NCI-H526 (cell line): Measurements from ENCODE around the gene GMCL2.

Experiments used
- DNase-seq, 2 experiments: peaks; one replicate each; lab custom pipeline; 2025; lab: John Stamatoyannopoulos, UW

Gene GMCL2

DNA sequence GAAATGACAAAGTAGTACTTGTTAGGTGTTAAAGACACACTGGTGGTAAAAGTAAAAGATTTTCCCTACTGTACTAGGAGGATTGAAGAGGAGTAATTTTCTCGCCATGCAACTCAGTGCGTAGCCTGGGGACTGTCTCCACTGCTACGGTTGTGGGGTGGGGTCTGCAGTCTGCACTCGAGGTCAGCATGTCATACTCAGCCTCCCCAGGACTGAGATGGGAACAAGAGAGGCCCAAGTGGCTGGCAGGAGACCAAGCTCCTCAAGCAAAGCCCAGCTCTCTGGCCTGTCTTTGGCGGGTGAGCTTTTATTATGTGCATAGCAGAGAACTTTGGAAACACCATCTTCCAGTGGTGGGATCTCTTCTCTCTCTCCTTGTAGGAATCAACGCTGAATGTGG, 43.9 kb downstream of the GMCL2 start:
- DNase-seq = no peak

DNA sequence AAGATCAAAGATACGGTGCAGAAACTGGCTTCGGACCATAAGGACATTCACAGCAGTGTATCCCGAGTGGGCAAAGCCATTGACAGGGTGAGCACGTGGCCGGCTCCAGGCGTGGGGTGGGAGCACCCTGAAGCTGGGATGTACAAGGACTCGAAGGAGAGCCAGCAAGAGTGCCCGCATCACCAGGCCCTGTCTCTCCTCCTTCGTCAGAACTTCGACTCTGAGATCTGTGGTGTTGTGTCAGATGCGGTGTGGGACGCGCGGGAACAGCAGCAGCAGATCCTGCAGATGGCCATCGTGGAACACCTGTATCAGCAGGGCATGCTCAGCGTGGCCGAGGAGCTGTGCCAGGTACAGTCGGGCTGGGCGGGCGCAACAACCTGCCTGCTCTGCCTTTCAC, 44.5 kb downstream of the GMCL2 start:
- no peak for DNase-seq

DNA sequence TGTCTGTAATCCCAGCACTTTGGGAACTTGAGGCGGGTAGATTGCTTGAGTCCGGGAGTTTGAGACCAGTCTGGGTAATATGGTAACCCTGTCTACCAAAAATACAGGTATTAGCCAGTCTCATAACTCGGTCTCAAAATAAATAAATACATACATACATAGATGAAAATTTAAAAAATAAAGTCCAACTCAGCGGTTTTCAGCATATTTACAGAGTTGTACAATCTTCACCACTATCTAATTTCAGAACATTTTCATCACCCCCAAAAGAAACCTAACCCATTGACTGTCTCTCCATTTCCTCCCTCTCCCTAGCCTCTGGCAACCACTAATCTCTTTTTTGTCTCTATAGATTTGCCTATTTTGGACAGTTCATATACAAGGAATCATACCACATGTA, 45.6 kb downstream of the GMCL2 start:
- no peak for DNase-seq

DNA sequence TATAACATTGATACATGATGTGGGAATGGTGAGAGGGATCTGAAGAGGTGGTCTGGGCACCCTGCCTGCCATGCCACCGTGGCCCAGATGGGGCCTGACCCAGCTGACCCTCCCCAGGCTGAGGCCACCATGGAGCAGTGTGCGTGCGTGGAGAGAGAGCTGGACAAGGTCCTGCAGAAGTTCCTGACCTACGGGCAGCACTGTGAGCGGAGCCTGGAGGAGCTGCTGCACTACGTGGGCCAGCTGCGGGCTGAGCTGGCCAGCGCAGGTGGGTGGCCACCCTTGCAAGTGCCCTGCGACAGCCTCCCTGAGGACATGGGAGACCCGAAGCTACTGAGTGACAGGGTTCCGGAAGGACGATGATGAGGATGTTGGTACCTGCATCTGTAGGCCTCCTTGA, 49.2 kb downstream of the GMCL2 start:
- DNase-seq = no peak

DNA sequence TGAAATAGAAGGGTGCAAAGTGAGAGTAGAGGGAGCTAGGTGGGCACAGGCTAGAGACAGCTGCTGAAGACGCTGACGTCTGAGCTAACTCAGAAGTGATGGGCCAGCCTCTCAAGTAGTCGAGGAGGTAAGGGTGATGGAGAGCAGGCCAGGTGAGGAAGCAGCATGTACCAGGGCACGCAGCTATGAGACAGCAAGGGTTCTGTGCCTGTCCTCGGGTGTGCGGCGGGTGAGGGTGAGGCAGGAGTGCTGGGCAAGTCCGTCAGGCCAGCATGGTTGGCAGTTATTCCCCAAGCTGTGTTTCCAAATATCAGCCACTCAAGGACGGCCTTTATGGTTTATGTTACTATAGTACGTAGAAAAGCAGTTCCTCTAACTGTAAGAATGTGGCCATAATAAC, 50.2 kb downstream of the GMCL2 start:
- DNase-seq = no peak
